ENCODE measurements around the gene RTN4.
A peak's percentile ranks its signal among the peaks of the same experiment; 100 is the strongest.

Gene RTN4

DNA sequence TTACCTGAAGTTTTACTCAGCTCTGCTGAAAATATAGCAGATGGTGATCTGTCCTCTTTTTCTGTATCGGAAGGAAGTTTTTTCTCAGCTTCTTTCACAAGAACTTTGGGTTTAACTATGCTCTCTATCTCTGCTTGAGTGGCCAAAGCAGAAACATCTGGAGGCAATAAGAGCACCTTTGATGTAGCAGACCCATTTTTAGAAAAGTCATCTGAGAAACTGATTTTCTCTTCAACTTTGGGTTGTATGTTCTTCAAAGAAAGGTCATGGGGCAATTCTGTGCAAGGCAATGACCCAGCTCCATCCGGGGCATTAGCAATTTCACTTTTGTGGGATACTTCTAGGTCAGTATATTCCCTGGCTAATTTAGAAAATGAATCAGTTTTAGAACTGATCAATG lies 25.2 kb downstream of the RTN4 start:
- Histone ChIP-seq H3K9ac (no peak overlapping the region), H3K4me1 (peaks cover 65% of the 10 kb centered on the region), H3K27me3 (no peaks in the 10 kb centered on the region), H3K36me3 (peaks cover 48% of the 10 kb centered on the region), H3K4me2 (peak overlapping the region; percentile 57), H3K9me3 (peaks cover 8% of the 10 kb centered on the region; the same call in 1 of the 2 replicates), H4K20me1 (peaks cover 100% of the 10 kb centered on the region), H3K27ac (no peak overlapping the region), H3K4me3 (no peak overlapping the region)
- no peak for TF ChIP-seq Cebpa-rat (IDR thresholded peaks at IDR 0.05)

- Histone ChIP-seq H4K20me1 (peaks cover 100% of the 10 kb centered on the region), H3K36me3 (peaks cover 56% of the 10 kb centered on the region), H3K9ac (no peak overlapping the region), H3K4me1 (peaks cover 58% of the 10 kb centered on the region), H3K4me3 (no peak overlapping the region), H3K27me3 (no peaks in the 10 kb centered on the region), H3K27ac (no peak overlapping the region), H3K9me3 (peaks cover 9% of the 10 kb centered on the region; the same call in 1 of the 2 replicates), H3K4me2 (no peak overlapping the region)
- no peak for TF ChIP-seq Cebpa-rat (IDR thresholded peaks at IDR 0.05)
Measured at GRCh38 chr2:55022476-55022875, 27.8 kb downstream of the RTN4 start.

- Histone ChIP-seq H4K20me1 (peaks cover 99% of the 10 kb centered on the region), H3K4me1 (peaks cover 31% of the 10 kb centered on the region), H3K36me3 (peaks cover 57% of the 10 kb centered on the region), H3K9me3 (peaks cover 16% of the 10 kb centered on the region), H3K27ac (no peak overlapping the region), H3K4me3 (no peak overlapping the region), H3K4me2 (peak overlapping the region; percentile 60), H3K9ac (no peak overlapping the region), H3K27me3 (no peaks in the 10 kb centered on the region)
- TF ChIP-seq Cebpa-rat (IDR thresholded peaks at IDR 0.05) = no peak
Measured at GRCh38 chr2:55019526-55020258, 30.6 kb downstream of the RTN4 start.

- no peak overlapping the region for H3K4me2 ChIP-seq
- peaks cover 38% of the 10 kb centered on the region for H3K4me1 ChIP-seq
- peaks cover 57% of the 10 kb centered on the region for H3K36me3 ChIP-seq
- H3K9me3 ChIP-seq = peaks cover 16% of the 10 kb centered on the region
- no peak overlapping the region for H3K27ac ChIP-seq
- H3K27me3 ChIP-seq = no peaks in the 10 kb centered on the region
- H4K20me1 ChIP-seq = peaks cover 99% of the 10 kb centered on the region
- no peak for TF ChIP-seq Cebpa-rat (IDR thresholded peaks at IDR 0.05)
- no peak overlapping the region for H3K4me3 ChIP-seq
- no peak overlapping the region for H3K9ac ChIP-seq
Measured at GRCh38 chr2:55018619-55019018, 31.6 kb downstream of the RTN4 start.

DNA sequence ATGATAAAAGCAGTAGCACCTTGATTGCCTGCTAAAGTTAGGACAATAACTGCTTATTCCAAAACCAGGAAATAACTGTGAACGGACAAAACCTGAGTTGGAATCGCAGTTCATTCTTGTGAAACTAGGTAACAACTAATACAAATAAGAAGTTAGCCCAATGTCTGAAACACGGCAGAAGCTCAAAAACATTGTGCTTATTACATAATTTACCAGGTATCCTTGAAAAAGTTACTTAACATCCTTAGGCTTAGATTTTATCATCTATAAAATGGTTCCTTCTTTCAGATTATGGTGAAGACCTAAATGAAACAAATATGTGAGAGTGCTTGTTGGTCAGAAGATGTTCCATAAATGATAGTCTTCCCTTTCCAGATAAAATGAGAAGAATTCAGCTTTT lies 32.4 kb downstream of the RTN4 start:
- no peak overlapping the region for H3K27ac ChIP-seq
- peaks cover 16% of the 10 kb centered on the region for H3K9me3 ChIP-seq
- H3K36me3 ChIP-seq = peaks cover 53% of the 10 kb centered on the region
- peaks cover 42% of the 10 kb centered on the region for H3K4me1 ChIP-seq
- H4K20me1 ChIP-seq = peaks cover 99% of the 10 kb centered on the region
- H3K27me3 ChIP-seq = no peaks in the 10 kb centered on the region
- H3K9ac ChIP-seq = no peak overlapping the region
- no peak overlapping the region for H3K4me3 ChIP-seq
- no peak for TF ChIP-seq Cebpa-rat (IDR thresholded peaks at IDR 0.05)
- no peak overlapping the region for H3K4me2 ChIP-seq

GRCh38 chr2:55017428-55017827 lies 32.8 kb downstream of the RTN4 start:
- peaks cover 45% of the 10 kb centered on the region for H3K4me1 ChIP-seq
- peaks cover 99% of the 10 kb centered on the region for H4K20me1 ChIP-seq
- no peak overlapping the region for H3K9ac ChIP-seq
- no peak overlapping the region for H3K27ac ChIP-seq
- peaks cover 16% of the 10 kb centered on the region for H3K9me3 ChIP-seq
- H3K4me3 ChIP-seq = no peak overlapping the region
- no peak for TF ChIP-seq Cebpa-rat (IDR thresholded peaks at IDR 0.05)
- peaks cover 48% of the 10 kb centered on the region for H3K36me3 ChIP-seq
- no peaks in the 10 kb centered on the region for H3K27me3 ChIP-seq
- H3K4me2 ChIP-seq = no peak overlapping the region

GRCh38 chr2:55014962-55015939 lies 35.0 kb downstream of the RTN4 start:
- H3K9ac ChIP-seq = no peak overlapping the region
- no peaks in the 10 kb centered on the region for H3K27me3 ChIP-seq
- TF ChIP-seq Cebpa-rat (IDR thresholded peaks at IDR 0.05) = no peak
- H4K20me1 ChIP-seq = peaks cover 99% of the 10 kb centered on the region
- no peak overlapping the region for H3K4me3 ChIP-seq
- H3K4me1 ChIP-seq = peaks cover 57% of the 10 kb centered on the region
- H3K9me3 ChIP-seq = peaks cover 10% of the 10 kb centered on the region
- peaks cover 31% of the 10 kb centered on the region for H3K36me3 ChIP-seq
- no peak overlapping the region for H3K4me2 ChIP-seq
- no peak overlapping the region for H3K27ac ChIP-seq

- Histone ChIP-seq H3K4me3 (no peak overlapping the region), H3K27me3 (no peaks in the 10 kb centered on the region), H4K20me1 (peaks cover 99% of the 10 kb centered on the region), H3K9me3 (peaks cover 7% of the 10 kb centered on the region), H3K27ac (no peak overlapping the region), H3K36me3 (peaks cover 26% of the 10 kb centered on the region), H3K9ac (no peak overlapping the region), H3K4me1 (peaks cover 55% of the 10 kb centered on the region), H3K4me2 (peak overlapping the region; percentile 14; the same call in 1 of the 2 replicates)
- TF ChIP-seq Cebpa-rat (IDR thresholded peaks at IDR 0.05) = no peak
Measured at GRCh38 chr2:55013936-55014335, 36.3 kb downstream of the RTN4 start.

DNA sequence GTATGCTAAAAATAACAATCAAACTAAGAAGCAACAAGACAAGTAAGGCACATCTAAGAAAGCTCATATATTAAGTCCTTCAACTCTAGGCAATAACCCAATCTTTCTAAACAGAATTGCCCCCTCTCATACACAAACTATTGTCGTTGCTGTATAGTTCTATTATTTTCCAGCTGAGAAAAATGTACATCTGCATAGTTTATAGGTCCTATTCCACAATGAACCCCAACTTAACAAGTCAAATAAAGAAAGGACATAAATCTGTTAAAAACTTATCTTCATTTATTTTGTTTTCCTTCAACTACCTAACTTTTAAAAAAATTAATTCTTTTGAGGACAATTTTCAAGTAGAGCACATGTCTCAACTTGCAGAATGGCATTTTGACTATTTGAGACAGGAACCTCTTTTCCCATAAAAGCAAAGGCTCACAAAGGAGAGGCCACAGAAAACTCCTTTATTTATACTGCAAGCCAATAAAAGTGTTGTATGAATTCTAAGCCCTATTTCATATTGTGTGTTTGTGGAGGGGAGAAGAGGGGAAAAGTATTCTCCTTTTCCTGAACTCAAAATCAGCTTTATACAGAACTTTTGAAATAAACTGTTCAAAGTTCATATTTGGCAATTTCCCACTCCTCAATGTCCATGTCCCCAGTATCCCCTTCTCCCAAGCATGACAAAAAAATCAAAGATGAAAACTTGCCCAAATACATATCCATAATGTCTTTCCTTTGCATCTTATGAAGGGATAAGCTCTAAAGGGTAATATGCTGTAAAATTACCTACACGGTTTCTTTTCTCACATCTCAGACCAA lies 37.4 kb downstream of the RTN4 start:
- peaks cover 99% of the 10 kb centered on the region for H4K20me1 ChIP-seq
- H3K4me3 ChIP-seq = no peak overlapping the region
- TF ChIP-seq Cebpa-rat (IDR thresholded peaks at IDR 0.05) = no peak
- no peaks in the 10 kb centered on the region for H3K27me3 ChIP-seq
- no peak overlapping the region for H3K9ac ChIP-seq
- H3K9me3 ChIP-seq = peaks cover 7% of the 10 kb centered on the region
- peaks cover 57% of the 10 kb centered on the region for H3K4me1 ChIP-seq
- peak overlapping the region; percentile 0 for H3K27ac ChIP-seq
- H3K36me3 ChIP-seq = peaks cover 16% of the 10 kb centered on the region
- peak overlapping the region; percentile 72 for H3K4me2 ChIP-seq
